GM12878 (cell line): Measurements from ENCODE around the gene EPHA8. TPM values are rescaled to one million over a fixed set of nuclear protein-coding genes. Genes with fewer than 3 reads are reported as not detected.

Experiments
- ATAC-seq: fragments of 200-7000 bp; cut with Tn5 transposase; 3 replicates; pipeline ENCODE4 v1.9.1; 2020; ENCODE audit warnings: mild to moderate bottlenecking, moderate library complexity
- BruUV-seq: library from RNA; stranded (reverse); fragments of 400-500 nt; replicated peaks from 2 replicates; lab custom pipeline; 2021; lab: Mats Ljungman, UMichigan
- CTCF ChIA-PET: fragments of 300-600 bp; sonication (Branson Sonifier 250); formaldehyde crosslinking; extraction: SDS; loops from one replicate; lab custom pipeline; 2021; ENCODE audit warnings: inconsistent platforms; lab: Yijun Ruan, JAX
- POLR2A ChIA-PET: fragments of 350-600 bp; formaldehyde crosslinking; extraction: SDS; loops from one replicate; lab custom pipeline; 2021; ENCODE audit warnings: inconsistent platforms; lab: Charles Lee
- RAD21 ChIA-PET: fragments of 300-600 bp; sonication (Branson Sonifier 250); formaldehyde crosslinking; loops from one replicate; lab custom pipeline; 2023; ENCODE audit warnings: antibody characterized with exemption; ENCODE audit not compliant: unreplicated experiment; lab: Charles Lee
- SMC1A ChIA-PET: fragments of 300-600 bp; sonication (Branson Sonifier 250); formaldehyde crosslinking; loops from one replicate; lab custom pipeline; 2023; ENCODE audit not compliant: unreplicated experiment, uncharacterized antibody; lab: Charles Lee
- DNase-seq: peaks from one replicate; pipeline ENCODE4 v3.0.0-alpha.2; 2011; ENCODE audit warnings: low read depth, low spot score
- FAIRE-seq: peaks from 3 replicates; lab custom pipeline; 2011; peaks lifted over from hg19 to GRCh38; lab: Jason Lieb, UNC
- H2AFZ ChIP-seq: 2 replicates; pipeline ENCODE4 v1.6.0; 2011; ENCODE audit warnings: low read depth, low read length, control low read depth; ENCODE audit not compliant: control insufficient read depth
- H3K27ac ChIP-seq: 2 replicates; pipeline ENCODE4 v1.5.1; 2011; ENCODE audit warnings: control low read depth; ENCODE audit not compliant: control insufficient read depth, insufficient read depth
- H3K27me3 ChIP-seq, 2 experiments: replicated peaks in 1 of 2; 2 replicates each; pipeline versions ENCODE4 v1.6.0 to v1.6.1; 2011; ENCODE audit warnings: low read length in 1 of 2; ENCODE audit not compliant: control insufficient read depth in 2 of 2, insufficient read depth in 2 of 2
- H3K36me3 ChIP-seq, 2 experiments: 2 replicates each; pipeline ENCODE4 v1.5.1; 2011; ENCODE audit warnings: low read length in 1 of 2; ENCODE audit not compliant: control insufficient read depth in 2 of 2, insufficient read depth in 2 of 2
- H3K4me1 ChIP-seq: 2 replicates; pipeline ENCODE4 v1.6.1; 2011; ENCODE audit warnings: mild to moderate bottlenecking, low read length, moderate library complexity, mixed read lengths; ENCODE audit not compliant: control insufficient read depth, insufficient read depth
- H3K4me2 ChIP-seq: 2 replicates; pipeline ENCODE4 v1.6.0; 2011; ENCODE audit warnings: control low read depth; ENCODE audit not compliant: control insufficient read depth, insufficient read depth
- H3K4me3 ChIP-seq: fragments of 200-600 bp; sonication (generic); 2 replicates; pipeline ENCODE4 v1.5.1; 2016
- H3K79me2 ChIP-seq: 2 replicates; pipeline ENCODE4 v1.6.0; 2011; ENCODE audit warnings: low read length; ENCODE audit not compliant: control insufficient read depth, insufficient read depth
- H3K9ac ChIP-seq: 2 replicates; pipeline ENCODE4 v1.8.0; 2011; ENCODE audit warnings: low read length, control low read depth, mixed read lengths; ENCODE audit not compliant: control insufficient read depth, insufficient read depth
- H3K9me3 ChIP-seq: replicated peaks from 3 replicates; pipeline ENCODE4 v1.5.1; 2011; ENCODE audit warnings: mild to moderate bottlenecking, low read length; ENCODE audit not compliant: control insufficient read depth, insufficient read depth
- H4K20me1 ChIP-seq: 2 replicates; pipeline ENCODE4 v1.6.0; 2011; ENCODE audit not compliant: control insufficient read depth, insufficient read depth
- BCL3 ChIP-seq: IDR thresholded peaks from 2 replicates; pipeline ENCODE4 v1.6.1; 2011; ENCODE audit warnings: borderline replicate concordance, low read depth, mild to moderate bottlenecking, moderate library complexity, low read length; ENCODE audit not compliant: insufficient read depth, poor library complexity, severe bottlenecking
- BRCA1 ChIP-seq: IDR thresholded peaks from 2 replicates; pipeline ENCODE4 v1.6.1; 2011; ENCODE audit warnings: low read depth, low read length, improper control_type of control experiment
- CHD4 ChIP-seq: fragments of 200-600 bp; sonication (generic); IDR thresholded peaks from 2 replicates; pipeline ENCODE4 v1.6.1; 2016; ENCODE audit warnings: mild to moderate bottlenecking
- EED ChIP-seq: sonication (generic); IDR thresholded peaks from 2 replicates; pipeline ENCODE4 v1.6.1; 2016; ENCODE audit warnings: antibody characterized with exemption, low read depth
- FOXM1 ChIP-seq: IDR thresholded peaks from 2 replicates; pipeline ENCODE4 v1.6.1; 2012; ENCODE audit warnings: low read depth, mild to moderate bottlenecking, inconsistent platforms, low read length, moderate library complexity
- HDGF ChIP-seq: fragments of 450-650 bp; IDR thresholded peaks from 2 replicates; pipeline ENCODE4 v1.6.1; 2016; ENCODE audit warnings: antibody characterized with exemption
- NR2C2 ChIP-seq: IDR thresholded peaks from 2 replicates; pipeline ENCODE4 v1.6.1; 2011; ENCODE audit warnings: borderline replicate concordance, low read depth; ENCODE audit not compliant: control insufficient read depth, insufficient read length
- PML ChIP-seq: IDR thresholded peaks from 2 replicates; pipeline ENCODE4 v1.6.1; 2012; ENCODE audit warnings: low read length, inconsistent platforms
- PRDM15 ChIP-seq: fragments of 450-650 bp; formaldehyde crosslinking; IDR thresholded peaks from 2 replicates; pipeline ENCODE4 v1.4.0; 2020; ENCODE audit warnings: mild to moderate bottlenecking, moderate library complexity
- RAD21 ChIP-seq: IDR thresholded peaks from 2 replicates; pipeline ENCODE4 v1.6.1; 2011; ENCODE audit warnings: mild to moderate bottlenecking, low read depth, low read length, moderate library complexity; ENCODE audit not compliant: insufficient read depth
- SIN3A ChIP-seq: IDR thresholded peaks from 2 replicates; pipeline ENCODE4 v1.6.1; 2012; ENCODE audit warnings: low read depth, low read length, improper control_type of control experiment
- SP1 ChIP-seq: IDR thresholded peaks from one replicate; pipeline ENCODE4 v1.6.1; 2011; ENCODE audit warnings: low read depth, low read length
- YY1 ChIP-seq: IDR thresholded peaks from 2 replicates; pipeline ENCODE4 v1.6.1; 2011; ENCODE audit warnings: low read depth, mild to moderate bottlenecking, low read length
- ZNF207 ChIP-seq: fragments of 450-650 bp; IDR thresholded peaks from 2 replicates; pipeline ENCODE4 v1.6.1; 2014; ENCODE audit warnings: antibody characterized with exemption, mild to moderate bottlenecking, borderline replicate concordance
- WGBS: methylation state at CpG from one replicate; pipeline ENCODE4 v1.1.6; 2016; ENCODE audit warnings: low lambda C conversion rate; ENCODE audit not compliant: insufficient replicate concordance, insufficient coverage; ENCODE audit errors: missing lambda C conversion rate; 5-methylcytosine and 5-hydroxymethylcytosine counted together
- in situ Hi-C: fragments of 300-500 bp; cut with MboI; formaldehyde crosslinking; loops from 9 replicates; pipeline ENCODE4 v1.14.3; 2018; ENCODE audit warnings: mixed read lengths
- intact Hi-C: fragments of 100-400 bp; cut with micrococcal nuclease; formaldehyde crosslinking; loops from one replicate; pipeline ENCODE4 v1.14.2; 2022; ENCODE audit not compliant: unreplicated experiment
- polyA plus RNA-seq, 11 experiments: library from polyadenylated mRNA; depleted of rRNA in 4 of 11; unstranded in 6 of 11; stranded (reverse) in 5 of 11; fragments of >200 nt; fragmentation: Nextera tagmentation in 4 of 11; fragmentation: Illumina TruSeq in 1 of 11; extraction: Ambion mirVana in 4 of 11; extraction: Trizol in 1 of 11; gene quantifications; 1 replicate in 1 of 11; 2 replicates in 10 of 11; pipeline versions ENCODE4 v1.2.1 to v1.2.3, GENCODE V29; 2011 to 2016; ENCODE audit warnings: inconsistent platforms in 2 of 11, missing spikeins in 2 of 11, low read depth in 1 of 11
- total RNA-seq, 4 experiments: library from RNA; depleted of rRNA in 3 of 4; stranded (reverse); fragments of >200 nt in 3 of 4; fragmentation: Illumina TruSeq in 1 of 4; extraction: Trizol in 1 of 4; gene quantifications; 2 replicates each; pipeline versions ENCODE4 v1.2.1 to v1.2.3, GENCODE V29; 2013 to 2021
- TF ChIP-seq, protein P1 (sequence below): fragments of 450-650 bp; IDR thresholded peaks from 2 replicates; pipeline ENCODE4 v1.6.1; 2016; ENCODE audit warnings: mild to moderate bottlenecking
- TF ChIP-seq, protein P2 (sequence below): IDR thresholded peaks from 2 replicates; pipeline ENCODE4 v1.6.1; 2012; ENCODE audit warnings: low read depth, low read length, improper control_type of control experiment

The EPHA8 gene
- total and polyA plus RNA-seq, 10 of the 15 experiments (the other 5 are each of a cell fraction or from before 2014, with no cell fraction given), result not detected

GRCh38 chr1:22641906-22642636 lies 78.8 kb downstream of the EPHA8 start:
- WGBS, result 8% methylated on average over 18 of the region's 18 CpGs
- FAIRE-seq, result peak; percentile 31
- BruUV-seq, result no TSS peak
- Histone ChIP-seq H3K27me3 (no peaks in the 10 kb centered on the region; a peak in 1 of 4 replicates), H2AFZ (no peak overlapping the region), H4K20me1 (no peaks in the 10 kb centered on the region), H3K9ac (no peak overlapping the region), H3K4me3 (no peak overlapping the region), H3K4me2 (no peak overlapping the region), H3K27ac (no peak overlapping the region), H3K9me3 (no peaks in the 10 kb centered on the region; the same call in 2 of the 3 replicates), H3K79me2 (no peaks in the 10 kb centered on the region), H3K4me1 (no peaks in the 10 kb centered on the region), H3K36me3 (no peaks in the 10 kb centered on the region)
- ChIA-PET RAD21 (interaction anchor here (0.9 to 1.4 kb wide), 3 partner anchors 220 to 223 kb away, joined by 3 to 4 read pairs (median 3); no protein-coding TSS in a partner anchor), POLR2A (no interaction called here), SMC1A (interaction anchor here (0.6 to 4.4 kb wide), 2 partner anchors 221 to 536 kb away, joined by 3 to 14 read pairs; no protein-coding TSS in a partner anchor), CTCF (interaction anchor here (0.6 to 5.5 kb wide), 4 partner anchors 67 to 883 kb away, joined by 3 to 77 read pairs (median 4); no protein-coding TSS in a partner anchor)
- no peak for DNase-seq
- intact Hi-C loops, result loop anchor here (1.0 to 5.0 kb wide), 2 partner anchors 222 to 510 kb away; no protein-coding TSS in a partner anchor
- in situ Hi-C loops, result no loop called here
- ATAC-seq, result peak; percentile 98
- TF ChIP-seq, protein P1, sequence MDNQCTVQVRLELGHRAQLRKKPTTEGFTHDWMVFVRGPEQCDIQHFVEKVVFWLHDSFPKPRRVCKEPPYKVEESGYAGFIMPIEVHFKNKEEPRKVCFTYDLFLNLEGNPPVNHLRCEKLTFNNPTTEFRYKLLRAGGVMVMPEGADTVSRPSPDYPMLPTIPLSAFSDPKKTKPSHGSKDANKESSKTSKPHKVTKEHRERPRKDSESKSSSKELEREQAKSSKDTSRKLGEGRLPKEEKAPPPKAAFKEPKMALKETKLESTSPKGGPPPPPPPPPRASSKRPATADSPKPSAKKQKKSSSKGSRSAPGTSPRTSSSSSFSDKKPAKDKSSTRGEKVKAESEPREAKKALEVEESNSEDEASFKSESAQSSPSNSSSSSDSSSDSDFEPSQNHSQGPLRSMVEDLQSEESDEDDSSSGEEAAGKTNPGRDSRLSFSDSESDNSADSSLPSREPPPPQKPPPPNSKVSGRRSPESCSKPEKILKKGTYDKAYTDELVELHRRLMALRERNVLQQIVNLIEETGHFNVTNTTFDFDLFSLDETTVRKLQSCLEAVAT, result no peak
- TF ChIP-seq YY1, result 0 out of 2 replicates have a peak, but pooled peaks have one; percentile 36
- no peak for TF ChIP-seq FOXM1
- TF ChIP-seq BRCA1, result no peak
- TF ChIP-seq RAD21, result peak; percentile 77
- no peak for TF ChIP-seq BCL3
- TF ChIP-seq EED, result no peak
- no peak for TF ChIP-seq SIN3A
- TF ChIP-seq SP1, result peak; percentile 39
- TF ChIP-seq CHD4, result no peak
- TF ChIP-seq NR2C2, result no peak
- TF ChIP-seq ZNF207, result no peak
- TF ChIP-seq, protein P2, sequence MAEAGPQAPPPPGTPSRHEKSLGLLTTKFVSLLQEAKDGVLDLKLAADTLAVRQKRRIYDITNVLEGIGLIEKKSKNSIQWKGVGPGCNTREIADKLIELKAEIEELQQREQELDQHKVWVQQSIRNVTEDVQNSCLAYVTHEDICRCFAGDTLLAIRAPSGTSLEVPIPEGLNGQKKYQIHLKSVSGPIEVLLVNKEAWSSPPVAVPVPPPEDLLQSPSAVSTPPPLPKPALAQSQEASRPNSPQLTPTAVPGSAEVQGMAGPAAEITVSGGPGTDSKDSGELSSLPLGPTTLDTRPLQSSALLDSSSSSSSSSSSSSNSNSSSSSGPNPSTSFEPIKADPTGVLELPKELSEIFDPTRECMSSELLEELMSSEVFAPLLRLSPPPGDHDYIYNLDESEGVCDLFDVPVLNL, result no peak
- no peak for TF ChIP-seq HDGF
- TF ChIP-seq PML, result no peak
- no peak for TF ChIP-seq PRDM15 (CRISPR knock-in tag)
